ENCODE results near the gene SEPTIN12.

DNA sequence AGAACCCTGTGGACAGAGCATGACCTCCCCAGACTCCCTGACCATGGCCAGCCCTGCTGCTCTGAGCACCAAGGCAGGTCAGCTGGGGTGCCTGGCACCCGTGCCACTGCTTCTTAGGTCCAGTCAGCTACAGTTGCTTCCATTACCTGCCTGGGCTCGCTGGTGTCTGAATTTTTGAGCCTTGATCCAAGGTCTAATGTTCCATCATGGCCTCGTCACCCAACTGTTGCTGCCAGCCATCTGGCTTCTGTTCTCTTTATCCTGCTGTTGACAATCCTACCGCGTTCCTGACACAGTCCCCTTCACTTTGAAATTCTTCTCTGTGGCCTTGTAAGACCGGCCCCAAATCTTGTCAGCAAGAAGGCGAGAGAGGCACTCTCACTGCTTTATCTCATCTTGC, 42.3 kb upstream of the SEPTIN12 start:
- TF ChIP-seq TAF1 (conservative IDR thresholded peaks at IDR 0.05) (no peak), JUND (IDR thresholded peaks at IDR 0.05) (no peak), EGR1 (IDR thresholded peaks at IDR 0.05; ENCODE audit: low read depth in 2 of 2) (no peak), RAD21 (IDR thresholded peaks at IDR 0.05) (no peak), YY1 (IDR thresholded peaks at IDR 0.05) (no peak), SP1 (IDR thresholded peaks at IDR 0.05) (no peak), FOXA1 (IDR thresholded peaks at IDR 0.05) (no peak)
- TF ChIP-seq, protein P1, sequence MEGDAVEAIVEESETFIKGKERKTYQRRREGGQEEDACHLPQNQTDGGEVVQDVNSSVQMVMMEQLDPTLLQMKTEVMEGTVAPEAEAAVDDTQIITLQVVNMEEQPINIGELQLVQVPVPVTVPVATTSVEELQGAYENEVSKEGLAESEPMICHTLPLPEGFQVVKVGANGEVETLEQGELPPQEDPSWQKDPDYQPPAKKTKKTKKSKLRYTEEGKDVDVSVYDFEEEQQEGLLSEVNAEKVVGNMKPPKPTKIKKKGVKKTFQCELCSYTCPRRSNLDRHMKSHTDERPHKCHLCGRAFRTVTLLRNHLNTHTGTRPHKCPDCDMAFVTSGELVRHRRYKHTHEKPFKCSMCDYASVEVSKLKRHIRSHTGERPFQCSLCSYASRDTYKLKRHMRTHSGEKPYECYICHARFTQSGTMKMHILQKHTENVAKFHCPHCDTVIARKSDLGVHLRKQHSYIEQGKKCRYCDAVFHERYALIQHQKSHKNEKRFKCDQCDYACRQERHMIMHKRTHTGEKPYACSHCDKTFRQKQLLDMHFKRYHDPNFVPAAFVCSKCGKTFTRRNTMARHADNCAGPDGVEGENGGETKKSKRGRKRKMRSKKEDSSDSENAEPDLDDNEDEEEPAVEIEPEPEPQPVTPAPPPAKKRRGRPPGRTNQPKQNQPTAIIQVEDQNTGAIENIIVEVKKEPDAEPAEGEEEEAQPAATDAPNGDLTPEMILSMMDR (IDR thresholded peaks at IDR 0.05; ENCODE audit: low read depth, low read length, missing input control) = no peak
- TF ChIP-seq, protein P2, sequence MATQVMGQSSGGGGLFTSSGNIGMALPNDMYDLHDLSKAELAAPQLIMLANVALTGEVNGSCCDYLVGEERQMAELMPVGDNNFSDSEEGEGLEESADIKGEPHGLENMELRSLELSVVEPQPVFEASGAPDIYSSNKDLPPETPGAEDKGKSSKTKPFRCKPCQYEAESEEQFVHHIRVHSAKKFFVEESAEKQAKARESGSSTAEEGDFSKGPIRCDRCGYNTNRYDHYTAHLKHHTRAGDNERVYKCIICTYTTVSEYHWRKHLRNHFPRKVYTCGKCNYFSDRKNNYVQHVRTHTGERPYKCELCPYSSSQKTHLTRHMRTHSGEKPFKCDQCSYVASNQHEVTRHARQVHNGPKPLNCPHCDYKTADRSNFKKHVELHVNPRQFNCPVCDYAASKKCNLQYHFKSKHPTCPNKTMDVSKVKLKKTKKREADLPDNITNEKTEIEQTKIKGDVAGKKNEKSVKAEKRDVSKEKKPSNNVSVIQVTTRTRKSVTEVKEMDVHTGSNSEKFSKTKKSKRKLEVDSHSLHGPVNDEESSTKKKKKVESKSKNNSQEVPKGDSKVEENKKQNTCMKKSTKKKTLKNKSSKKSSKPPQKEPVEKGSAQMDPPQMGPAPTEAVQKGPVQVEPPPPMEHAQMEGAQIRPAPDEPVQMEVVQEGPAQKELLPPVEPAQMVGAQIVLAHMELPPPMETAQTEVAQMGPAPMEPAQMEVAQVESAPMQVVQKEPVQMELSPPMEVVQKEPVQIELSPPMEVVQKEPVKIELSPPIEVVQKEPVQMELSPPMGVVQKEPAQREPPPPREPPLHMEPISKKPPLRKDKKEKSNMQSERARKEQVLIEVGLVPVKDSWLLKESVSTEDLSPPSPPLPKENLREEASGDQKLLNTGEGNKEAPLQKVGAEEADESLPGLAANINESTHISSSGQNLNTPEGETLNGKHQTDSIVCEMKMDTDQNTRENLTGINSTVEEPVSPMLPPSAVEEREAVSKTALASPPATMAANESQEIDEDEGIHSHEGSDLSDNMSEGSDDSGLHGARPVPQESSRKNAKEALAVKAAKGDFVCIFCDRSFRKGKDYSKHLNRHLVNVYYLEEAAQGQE (IDR thresholded peaks at IDR 0.05) = no peak
- TF ChIP-seq, protein P3, sequence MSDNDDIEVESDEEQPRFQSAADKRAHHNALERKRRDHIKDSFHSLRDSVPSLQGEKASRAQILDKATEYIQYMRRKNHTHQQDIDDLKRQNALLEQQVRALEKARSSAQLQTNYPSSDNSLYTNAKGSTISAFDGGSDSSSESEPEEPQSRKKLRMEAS (IDR thresholded peaks at IDR 0.05) = no peak
- TF ChIP-seq, protein P4, sequence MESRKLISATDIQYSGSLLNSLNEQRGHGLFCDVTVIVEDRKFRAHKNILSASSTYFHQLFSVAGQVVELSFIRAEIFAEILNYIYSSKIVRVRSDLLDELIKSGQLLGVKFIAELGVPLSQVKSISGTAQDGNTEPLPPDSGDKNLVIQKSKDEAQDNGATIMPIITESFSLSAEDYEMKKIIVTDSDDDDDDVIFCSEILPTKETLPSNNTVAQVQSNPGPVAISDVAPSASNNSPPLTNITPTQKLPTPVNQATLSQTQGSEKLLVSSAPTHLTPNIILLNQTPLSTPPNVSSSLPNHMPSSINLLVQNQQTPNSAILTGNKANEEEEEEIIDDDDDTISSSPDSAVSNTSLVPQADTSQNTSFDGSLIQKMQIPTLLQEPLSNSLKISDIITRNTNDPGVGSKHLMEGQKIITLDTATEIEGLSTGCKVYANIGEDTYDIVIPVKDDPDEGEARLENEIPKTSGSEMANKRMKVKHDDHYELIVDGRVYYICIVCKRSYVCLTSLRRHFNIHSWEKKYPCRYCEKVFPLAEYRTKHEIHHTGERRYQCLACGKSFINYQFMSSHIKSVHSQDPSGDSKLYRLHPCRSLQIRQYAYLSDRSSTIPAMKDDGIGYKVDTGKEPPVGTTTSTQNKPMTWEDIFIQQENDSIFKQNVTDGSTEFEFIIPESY (IDR thresholded peaks at IDR 0.05) = no peak
- TF ChIP-seq, protein P5, sequence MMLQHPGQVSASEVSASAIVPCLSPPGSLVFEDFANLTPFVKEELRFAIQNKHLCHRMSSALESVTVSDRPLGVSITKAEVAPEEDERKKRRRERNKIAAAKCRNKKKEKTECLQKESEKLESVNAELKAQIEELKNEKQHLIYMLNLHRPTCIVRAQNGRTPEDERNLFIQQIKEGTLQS (IDR thresholded peaks at IDR 0.05) = no peak
